COLO829 (cell line): ENCODE results near the gene TRIM56.
A peak's percentile ranks its signal among the peaks of the same experiment; 100 is the strongest.
"Not testable (repeated sequence)": the region's sequence is repeated elsewhere in the genome, so short reads cannot be mapped to it uniquely, and the experiment has no call there.

Experiments used
- DNase-seq: peaks from one replicate; pipeline ENCODE4 v3.0.0; 2012; ENCODE audit warnings: low spot score

TRIM56 gene

DNA sequence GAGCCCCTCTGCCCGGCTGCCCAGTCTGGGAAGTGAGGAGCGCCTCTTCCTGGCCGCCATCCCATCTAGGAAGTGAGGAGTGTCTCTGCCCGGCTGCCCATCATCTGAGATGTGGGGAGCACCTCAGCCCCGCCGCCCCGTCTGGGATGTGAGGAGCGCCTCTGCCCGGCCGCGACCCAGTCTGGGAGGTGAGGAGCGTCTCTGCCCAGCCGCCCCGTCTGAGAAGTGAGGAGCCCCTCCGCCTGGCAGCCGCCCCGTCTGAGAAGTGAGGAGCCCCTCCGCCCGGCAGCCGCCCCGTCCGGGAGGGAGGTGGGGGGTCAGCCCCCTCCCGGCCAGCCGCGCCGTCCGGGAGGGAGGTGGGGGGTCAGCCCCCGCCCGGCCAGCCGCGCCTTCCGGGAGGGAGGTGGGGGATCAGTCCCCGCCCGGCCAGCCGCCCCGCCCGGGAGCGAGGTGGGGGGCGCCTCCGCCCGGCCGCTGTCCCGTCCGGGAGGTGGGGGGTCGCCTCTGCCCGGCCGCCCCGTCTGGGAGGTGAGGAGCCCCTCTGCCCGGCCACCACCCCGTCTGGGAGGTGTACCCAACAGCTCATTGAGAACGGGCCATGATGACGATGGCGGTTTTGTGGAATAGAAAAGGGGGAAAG lies 7.1 kb downstream of the TRIM56 start:
- not testable (repeated sequence) for DNase-seq

DNA sequence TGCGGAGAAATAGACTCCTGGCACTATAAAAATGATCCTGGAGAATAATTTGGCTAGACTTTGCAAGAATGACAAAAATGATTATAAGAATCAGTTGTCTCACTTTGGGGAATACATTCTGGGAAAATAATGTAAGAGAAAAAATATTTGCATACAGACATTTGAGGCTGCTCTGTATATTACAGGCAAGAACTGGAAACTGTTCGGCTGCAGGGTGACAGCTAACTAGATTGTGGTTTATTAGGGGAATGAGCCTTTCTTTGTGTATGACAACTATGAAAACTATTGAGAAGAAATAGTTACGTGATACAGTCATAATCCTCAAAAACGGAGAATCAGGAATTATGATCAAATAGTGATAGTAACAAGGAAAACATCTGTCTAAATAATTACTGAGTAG lies 8.6 kb downstream of the TRIM56 start:
- no peak for DNase-seq

DNA sequence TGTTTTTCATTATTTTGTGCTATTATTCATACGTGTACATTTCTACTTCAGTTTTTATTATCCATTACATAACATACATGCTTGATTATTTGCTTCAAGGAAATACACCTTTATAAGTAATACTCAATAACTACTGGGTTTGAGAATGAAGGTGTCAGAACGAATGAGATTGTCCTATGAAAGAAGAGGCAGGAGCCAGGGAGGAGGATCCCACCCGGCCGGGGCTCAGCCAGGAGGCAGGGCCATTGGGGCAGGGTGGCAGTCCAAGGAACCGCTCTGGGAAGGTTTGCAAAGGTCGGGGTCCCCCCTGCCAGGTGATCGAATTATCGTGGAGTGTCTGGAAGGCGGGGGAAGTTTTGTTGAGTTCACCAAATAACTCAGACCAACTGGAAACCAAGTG lies 9.1 kb downstream of the TRIM56 start:
- no peak for DNase-seq

DNA sequence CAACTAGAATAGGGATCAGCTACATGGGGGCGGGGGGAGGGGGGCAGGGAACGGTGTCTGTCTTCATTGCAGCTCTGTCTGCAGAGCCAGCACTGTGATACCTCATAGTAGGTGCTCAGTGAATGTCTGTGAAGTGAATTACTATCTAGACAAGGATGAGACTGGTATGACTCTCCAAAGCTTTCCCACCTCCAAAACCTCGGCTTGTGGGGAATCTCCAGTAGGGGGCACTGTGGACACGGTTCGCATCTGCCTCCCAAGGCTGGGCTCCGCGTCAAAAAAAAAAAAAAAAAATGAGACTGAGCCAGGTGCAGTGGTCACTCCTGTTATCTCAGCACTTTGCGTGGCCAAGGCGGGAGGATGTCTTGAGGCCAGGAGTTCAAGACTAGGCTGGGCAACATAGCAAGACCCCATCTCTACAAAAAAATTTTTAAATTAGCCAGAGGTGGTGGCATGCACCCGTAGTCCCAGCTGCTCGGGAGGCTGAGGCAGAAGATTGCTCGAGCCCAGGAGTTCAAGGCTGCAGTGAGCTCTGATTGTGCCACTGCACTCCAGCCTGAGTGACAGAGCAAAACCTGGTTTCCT lies 9.6 kb downstream of the TRIM56 start:
- peak; percentile 59 for DNase-seq

DNA sequence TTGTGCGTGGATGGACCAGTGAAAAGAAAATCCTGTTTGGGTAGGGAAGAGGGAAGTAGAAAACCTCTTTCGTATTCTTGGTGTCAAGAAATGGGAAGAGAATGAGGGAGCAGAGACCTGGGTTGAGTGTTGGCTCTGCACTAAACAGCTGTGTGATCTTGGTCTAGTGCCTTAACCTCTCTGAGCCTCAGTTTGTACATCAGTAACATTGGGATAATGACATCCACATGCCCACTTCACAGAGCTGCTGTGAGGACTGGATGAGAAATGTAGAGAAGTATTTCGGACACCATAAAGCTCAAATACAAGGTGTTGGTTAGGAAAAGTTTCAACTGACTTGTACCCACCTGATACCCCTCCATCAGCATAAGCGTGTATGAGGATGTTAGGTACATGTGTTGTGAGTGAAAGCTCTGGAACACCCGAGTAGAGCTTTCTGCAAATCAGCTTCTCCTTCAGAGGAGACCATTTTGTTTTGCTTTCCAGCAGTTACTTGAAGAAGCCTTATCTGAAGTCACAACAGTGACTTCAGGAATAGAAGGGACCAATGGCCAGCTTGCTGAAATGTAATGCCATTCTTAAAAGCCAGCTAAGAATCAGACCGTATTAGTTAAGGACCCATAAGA lies 11.2 kb downstream of the TRIM56 start:
- no peak for DNase-seq

DNA sequence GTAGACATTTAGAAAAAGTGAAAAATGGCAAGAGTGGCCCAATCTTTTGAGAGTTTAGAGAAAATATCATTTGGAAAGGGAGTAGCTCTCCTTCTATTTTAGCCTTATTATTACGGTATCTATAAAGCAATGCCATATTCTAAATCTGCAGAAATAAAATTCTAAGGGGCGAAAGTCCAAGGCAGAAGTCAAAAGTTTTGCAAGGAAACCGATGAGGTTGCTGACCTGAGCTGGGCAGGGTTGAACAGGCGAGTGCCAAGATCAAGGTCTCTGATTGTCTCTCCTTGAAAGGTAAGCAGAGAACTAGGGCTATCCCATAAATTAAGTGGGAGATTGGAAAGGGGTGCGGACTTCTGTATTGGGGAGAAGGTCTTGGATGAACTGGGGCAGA lies 11.7 kb downstream of the TRIM56 start:
- DNase-seq, result no peak

DNA sequence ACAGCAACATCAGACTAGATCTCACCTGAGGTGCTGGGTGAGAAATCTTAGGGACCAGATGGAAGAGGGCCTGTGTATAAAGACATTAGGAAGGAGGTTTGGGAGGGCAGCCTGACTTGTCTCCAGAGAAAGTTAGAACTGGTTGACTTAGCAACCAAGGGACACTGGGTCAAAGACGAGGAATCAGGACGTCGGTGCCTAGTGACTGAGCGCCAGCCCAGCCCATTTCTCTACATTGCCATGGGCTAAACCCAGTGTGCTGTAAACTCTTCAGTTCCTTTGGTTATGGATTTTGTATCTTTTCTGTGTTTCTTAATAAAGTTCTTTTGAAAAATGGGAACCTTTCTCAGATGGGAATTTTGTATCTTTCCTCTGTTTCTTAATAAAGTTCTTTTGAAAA lies 12.3 kb downstream of the TRIM56 start:
- no peak for DNase-seq

DNA sequence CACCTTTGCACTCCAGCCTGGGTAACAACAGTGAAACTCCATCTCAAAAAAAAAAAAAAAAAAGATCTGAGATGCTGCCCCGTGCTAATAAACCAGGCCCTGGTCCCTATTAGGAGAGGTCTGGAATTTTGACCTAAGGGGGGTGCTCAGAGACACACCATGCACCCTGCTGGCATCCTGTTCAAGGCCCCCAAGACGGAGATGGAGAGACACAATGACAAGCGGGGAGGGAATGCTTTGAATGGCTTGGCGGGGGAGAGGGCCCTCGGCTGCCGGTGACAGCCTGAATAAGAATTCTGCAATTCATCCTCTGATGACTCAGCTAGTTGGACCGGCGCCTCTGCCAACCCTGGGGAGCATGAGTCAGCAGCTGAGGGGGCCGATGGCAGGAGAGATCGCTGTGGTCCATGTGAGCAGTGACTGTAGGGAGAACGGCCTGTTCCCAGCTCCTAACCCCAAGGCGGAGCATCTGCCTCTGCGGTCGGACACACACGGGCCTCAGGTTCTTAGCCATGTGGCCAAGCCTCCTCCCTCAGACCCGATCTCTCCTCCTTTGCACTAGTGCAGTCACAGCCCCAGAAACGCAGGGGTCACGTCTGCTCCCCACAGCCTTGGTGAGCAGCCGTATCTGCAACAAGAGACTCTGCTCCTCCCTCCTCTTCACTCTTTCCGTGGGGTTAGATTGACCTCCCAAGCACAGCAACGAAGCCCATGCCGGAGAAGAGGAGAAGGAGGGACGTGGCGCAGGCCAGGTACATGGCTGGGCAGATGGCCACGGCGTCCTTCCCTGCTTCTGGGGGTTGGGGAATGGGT lies 14.9 kb downstream of the TRIM56 start:
- DNase-seq, result peak; percentile 96

DNA sequence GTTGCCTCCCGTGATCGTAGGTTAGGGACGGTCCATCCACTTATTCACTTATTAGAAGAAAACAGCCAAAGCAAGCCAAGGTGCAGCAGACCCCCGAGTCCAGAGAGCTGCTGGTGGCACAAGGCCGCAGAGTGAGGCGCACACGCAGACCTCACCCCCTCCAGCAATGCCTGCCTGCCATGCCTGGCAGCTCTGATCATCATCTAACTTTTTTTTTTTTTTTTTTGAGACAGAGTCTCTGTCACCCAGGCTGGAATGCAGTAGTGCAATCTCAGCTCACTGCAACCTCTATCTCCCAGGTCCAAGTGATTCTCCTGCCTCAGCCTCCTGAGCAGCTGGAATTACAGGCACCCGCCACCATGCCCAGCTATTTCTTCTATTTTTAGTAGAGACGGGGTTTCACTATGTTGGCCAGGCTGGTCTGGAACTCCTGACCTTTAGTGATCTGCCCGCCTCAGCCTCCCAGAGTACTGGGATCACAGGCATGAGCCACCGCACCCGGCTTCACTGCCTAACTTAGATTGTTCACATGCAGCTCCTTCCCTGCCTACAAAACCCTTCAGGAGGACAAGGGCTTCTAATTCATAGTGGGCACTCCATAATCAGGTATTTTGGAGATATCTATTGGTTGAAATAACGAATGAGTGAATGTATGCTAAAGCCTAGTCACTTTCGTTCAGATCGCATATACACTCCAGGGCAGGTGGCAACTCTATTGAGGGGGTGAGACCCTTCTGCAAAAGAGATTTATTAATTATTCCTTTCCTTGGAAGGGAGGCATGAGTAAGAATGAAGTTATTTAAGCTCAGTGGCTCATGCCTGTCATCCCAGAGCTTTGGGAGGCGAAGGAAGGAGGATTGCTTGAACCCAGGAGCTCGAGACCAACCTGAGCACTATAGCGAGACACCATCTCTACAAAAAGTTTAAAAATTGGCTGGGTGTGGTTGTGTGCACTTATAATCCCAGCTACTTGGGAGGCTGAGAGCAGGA lies 15.9 kb downstream of the TRIM56 start:
- DNase-seq, result no peak

DNA sequence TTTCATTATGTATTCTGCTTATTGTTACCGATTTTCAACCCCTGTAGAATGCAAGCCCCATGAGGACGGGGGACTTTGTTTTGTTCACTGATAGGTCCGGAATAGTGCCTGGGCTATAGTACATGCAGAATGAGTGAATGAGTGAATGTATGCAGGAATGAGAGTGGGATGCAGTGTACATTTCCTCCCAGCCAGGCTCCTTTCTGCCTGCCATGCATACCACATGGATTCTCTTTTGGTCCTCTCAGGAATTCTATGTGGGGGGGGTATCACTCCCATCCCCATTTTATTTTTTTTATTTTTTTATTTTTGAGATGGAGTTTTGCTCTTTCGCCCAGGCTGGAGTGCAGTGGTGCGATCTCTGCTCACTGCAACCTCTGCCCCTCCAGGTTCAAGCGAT lies 16.7 kb downstream of the TRIM56 start:
- DNase-seq, result no peak

DNA sequence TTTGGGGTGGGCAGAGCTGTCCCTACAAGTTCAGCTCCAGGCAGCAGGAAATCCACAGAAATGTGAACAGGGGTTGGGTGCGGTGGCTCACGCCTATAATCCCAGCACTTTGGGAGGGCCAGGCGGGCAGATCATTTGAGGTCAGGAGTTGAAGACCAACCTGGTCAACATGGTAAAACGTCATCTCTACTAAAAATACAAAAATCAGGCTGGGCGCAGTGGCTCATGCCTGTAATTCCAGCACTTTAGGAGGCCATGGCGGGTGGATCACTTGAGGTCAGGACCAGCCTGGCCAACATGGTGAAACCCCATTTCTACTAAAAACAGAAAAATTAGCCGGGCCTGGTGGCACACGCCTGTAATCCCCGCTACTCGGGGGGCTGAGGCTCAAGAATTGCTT lies 18.4 kb downstream of the TRIM56 start:
- DNase-seq, result not testable (repeated sequence)

DNA sequence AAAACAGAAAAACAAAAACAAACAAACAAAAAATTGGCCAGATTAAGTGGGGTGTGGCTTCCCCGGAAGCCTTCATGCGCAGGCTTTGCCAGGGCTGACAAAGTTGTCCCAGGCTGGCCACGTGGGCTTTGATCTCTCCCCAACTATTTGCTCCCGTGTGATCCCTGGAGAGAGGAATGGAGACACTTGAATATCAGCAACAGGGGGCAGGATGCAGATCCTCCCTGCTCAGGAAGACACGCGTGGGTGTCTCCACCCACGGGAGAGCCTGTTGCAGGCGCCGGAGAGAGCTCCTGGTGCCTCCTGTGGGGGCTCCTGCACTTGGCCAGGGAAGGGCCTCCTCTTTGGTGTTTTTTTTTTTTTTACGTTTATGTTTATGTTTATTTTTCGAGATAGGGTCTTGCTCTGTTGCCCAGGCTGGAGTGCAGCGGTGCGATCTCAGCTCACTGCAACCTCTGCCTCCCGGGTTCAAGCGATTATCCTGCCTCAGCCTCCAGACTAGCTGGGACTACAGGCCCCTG lies 19.0 kb downstream of the TRIM56 start:
- no peak for DNase-seq

DNA sequence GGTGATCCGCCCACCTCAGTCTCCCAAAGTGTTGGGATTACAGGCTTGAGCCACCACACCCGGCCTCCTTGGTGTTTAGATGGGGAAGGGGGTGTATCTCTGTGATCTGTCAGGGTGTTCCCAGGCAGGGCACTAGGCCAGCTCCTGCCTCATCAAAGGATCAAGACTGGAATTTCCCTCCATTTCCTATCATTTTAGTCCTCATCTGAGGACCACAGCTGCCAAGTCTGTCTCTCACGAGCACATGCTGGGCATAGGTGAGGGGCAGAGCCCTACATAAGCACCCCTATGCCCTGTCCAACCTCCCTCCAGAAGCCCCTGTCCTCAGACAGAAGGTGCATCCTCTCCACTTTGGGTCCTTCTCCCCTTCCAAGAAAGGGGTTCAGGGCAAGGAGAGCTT lies 19.5 kb downstream of the TRIM56 start:
- DNase-seq, result no peak

DNA sequence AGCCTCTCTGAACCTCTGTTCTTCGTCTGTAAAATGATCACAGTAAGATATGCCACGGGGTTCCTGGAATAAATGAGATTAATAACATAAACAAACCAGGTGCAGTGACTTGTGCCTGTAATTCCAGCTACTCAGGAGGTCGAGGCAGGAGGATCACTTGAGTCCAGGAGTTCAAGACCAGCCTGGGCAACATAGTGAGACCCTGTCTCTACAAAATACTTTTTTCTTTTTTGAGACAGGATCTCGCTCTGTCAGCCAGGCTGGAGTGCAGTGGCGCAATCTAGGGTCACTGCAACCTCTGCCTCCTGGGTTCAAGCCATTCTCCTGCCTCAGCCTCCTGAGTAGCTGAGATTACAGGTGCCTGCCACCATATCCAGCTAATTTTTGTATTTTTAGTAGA lies 20.0 kb downstream of the TRIM56 start:
- DNase-seq, result not testable (repeated sequence)

DNA sequence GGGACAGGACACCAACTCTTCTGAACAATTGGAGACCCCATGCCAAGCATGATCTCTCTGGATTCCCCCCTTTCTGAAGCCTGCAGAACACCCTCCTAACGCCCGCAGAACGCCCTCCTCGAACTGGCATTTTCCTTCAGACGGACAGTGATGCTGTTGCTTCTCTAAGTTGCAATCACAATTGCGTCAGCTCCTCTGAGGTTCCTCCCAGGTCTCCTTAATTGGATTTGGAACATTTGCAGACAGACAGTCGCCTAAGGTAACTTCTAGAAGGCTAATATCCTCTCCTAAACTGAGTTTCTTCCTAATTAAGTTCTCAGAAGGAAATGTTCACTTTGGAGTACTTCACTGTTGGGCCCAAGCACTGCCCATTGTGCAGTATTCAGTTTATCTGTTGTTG lies 21.1 kb downstream of the TRIM56 start:
- DNase-seq, result no peak

DNA sequence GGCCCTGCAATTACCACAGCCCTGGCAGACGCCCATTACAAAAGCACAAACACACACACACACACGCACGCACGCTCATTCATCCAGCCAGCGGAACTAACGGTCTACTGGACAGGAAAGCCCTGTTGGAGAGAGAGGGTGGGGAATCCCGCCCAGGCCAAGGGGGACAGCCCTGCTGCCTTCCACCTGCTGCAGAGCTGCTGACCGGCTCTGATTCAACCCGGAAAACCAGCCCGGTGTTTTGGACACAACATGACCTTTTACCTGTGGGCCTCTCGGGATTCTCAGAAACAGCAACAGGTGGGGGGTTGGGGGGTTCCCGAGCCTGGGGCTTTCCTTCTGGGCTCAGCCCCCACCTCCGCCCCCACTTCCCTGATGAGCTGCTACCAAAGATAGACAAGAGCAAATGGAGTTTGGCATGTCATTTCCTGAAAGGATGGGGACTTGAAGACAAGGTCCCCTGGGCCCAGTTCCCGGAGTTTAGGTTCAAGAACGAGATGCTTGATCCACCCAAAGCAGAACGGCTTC lies 23.1 kb downstream of the TRIM56 start:
- no peak for DNase-seq

DNA sequence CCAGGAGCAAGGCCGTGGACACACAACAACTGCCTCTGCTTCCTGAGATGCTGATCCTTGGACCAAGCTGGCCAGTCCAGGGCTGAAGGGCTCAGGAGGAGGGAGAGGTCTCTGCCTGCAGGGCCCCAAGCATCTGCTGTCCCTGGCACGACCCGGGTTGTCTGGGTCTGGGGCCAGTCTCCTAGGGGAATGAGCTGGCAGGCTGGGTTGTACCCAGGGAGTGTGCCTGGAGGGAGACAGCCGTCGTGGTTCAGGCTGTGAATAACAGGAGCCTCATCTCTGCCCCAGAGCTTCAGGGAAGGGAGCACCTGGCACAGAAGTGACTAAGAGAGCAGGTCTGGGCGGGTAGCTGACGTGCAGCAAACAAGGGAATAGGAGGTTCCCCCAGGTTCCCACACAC lies 23.7 kb downstream of the TRIM56 start:
- DNase-seq, result no peak

DNA sequence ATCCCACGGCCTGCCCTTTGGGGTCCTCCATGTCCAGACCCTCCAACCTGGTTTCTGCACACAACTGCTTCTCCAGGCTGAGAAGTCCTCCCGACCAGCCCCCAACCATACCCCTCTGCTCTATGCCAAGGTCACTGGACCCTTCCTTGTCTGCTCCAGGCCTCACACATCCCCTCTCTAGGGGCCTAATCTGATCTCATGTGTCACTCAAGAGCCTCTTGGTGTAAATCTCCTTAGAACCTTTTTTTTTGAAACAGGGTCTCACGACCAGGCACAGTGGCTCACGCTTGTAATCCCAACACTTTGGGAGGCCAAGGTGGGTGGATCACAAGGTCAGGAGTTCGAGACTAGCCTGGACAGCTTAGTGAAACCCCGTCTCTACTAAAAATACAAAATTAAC lies 24.1 kb downstream of the TRIM56 start:
- DNase-seq, result no peak

DNA sequence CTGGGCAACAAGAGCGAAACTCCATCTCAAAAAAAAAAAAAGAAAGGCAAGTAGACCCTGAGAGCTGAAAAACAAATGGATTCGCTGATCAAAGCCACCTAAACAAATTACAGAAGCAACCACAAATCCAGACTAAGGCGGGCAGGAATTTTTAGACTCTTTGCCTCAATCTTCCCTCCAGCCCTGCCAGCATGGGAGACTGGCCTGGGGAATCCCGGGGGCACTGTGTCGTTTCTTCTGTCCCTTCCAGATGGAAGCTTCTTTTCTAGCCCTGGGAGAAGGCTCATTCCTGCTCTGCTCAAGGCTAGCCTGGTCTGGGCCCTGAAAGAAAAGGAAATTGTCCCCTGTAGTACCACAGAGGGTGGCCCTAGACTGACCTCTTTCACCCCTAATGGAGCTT lies 26.0 kb downstream of the TRIM56 start:
- DNase-seq, result no peak

DNA sequence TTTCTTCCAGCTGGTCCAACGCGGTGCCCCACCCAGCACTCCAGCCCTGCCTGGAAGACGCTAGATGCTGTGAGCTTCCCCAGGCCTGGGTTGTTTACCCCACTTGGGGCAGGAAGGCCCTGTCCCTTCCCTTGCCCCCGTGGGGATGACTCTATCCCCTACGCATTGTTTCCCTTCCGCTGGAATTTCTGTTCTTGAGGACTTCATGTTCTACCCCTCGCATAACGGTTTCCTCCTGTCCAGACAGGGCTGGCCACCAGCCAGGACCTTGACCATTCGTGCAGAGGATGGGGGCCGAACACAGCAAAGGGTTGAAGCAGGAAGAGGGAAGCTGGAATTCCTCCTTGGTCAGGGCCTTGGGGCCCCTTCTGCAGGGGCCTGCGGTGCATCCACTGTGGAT lies 27.0 kb downstream of the TRIM56 start:
- DNase-seq, result no peak

DNA sequence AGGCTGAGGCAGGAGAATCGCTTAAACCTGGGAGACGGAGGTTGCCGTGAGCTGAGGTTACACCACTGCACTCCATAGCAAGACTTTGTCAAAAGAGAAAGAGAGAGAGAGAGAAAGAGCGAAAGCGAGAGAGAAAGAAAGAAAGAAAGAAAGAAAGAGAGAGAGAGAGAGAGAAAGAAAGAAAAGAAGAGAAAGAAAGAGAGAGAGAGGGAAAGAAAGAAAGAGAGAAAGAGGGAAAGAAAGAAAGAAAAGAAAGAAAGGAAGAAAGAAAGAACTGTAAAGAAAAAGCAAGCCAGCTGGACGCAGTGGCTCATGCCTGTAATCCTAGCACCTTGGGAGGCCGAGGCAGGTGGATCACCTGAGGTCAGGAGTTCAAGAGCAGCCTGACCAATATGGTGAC lies 27.9 kb downstream of the TRIM56 start:
- not testable (repeated sequence) for DNase-seq
